ENCODE measurements around the gene CDC23. TPM values are rescaled to one million over a fixed set of nuclear protein-coding genes. Genes with fewer than 3 reads are reported as not detected.

The CDC23 gene
- total RNA-seq, 1 donor from 2014 or later, result 14.2 TPM

- Histone ChIP-seq H3K36me3 (peaks cover 0 to 39% of the 10 kb centered on the region in 2 donors), H3K9me3 (no peaks in the 10 kb centered on the region), H3K4me1 (no peaks in the 10 kb centered on the region), H3K4me3 (no peak overlapping the region), H3K27ac (no peak overlapping the region), H3K27me3 (no peaks in the 10 kb centered on the region)
- intact Hi-C loops (cut with DNase I), result no loop called here
- TF ChIP-seq POLR2A (IDR thresholded peaks at IDR 0.05) (no peak), POLR2AphosphoS5 (IDR thresholded peaks at IDR 0.05; ENCODE audit: insufficient read depth in 1 of 2, low read depth in 1 of 2) (no peak)
- TF ChIP-seq, protein P1, sequence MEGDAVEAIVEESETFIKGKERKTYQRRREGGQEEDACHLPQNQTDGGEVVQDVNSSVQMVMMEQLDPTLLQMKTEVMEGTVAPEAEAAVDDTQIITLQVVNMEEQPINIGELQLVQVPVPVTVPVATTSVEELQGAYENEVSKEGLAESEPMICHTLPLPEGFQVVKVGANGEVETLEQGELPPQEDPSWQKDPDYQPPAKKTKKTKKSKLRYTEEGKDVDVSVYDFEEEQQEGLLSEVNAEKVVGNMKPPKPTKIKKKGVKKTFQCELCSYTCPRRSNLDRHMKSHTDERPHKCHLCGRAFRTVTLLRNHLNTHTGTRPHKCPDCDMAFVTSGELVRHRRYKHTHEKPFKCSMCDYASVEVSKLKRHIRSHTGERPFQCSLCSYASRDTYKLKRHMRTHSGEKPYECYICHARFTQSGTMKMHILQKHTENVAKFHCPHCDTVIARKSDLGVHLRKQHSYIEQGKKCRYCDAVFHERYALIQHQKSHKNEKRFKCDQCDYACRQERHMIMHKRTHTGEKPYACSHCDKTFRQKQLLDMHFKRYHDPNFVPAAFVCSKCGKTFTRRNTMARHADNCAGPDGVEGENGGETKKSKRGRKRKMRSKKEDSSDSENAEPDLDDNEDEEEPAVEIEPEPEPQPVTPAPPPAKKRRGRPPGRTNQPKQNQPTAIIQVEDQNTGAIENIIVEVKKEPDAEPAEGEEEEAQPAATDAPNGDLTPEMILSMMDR (IDR thresholded peaks at IDR 0.05), result no peak
- DNase-seq (ENCODE audit: extremely low spot score in 2 of 2), result no peak
Observed at GRCh38 chr5:138186002-138186447, 27.1 kb downstream of the CDC23 start.

DNA sequence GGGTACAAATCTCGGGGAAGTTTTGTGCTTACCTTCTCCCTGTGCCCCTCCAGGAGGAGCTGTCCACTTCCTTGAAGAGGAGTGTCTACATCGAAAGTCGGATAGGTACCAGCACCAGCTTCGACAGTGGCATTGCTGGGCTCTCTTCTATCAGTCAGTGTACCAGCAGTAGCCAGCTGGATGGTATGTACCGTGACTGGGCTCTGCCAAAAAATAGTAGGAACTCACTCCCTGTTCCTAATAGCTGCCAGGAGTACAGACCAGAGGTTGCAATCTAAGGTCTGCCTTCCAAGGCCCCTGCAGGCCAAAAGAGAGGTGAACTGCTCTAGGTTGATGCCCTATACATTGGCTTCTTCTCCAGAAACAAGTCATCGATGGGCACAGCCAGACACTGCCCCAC lies 30.3 kb downstream of the CDC23 start:
- DNase-seq (ENCODE audit: extremely low spot score in 2 of 2), result no peak
- Histone ChIP-seq H3K27ac (no peak overlapping the region), H3K4me1 (peaks cover 8% of the 10 kb centered on the region), H3K4me3 (no peak overlapping the region), H3K36me3 (peaks cover 0 to 9% of the 10 kb centered on the region in 2 donors), H3K27me3 (no peaks in the 10 kb centered on the region), H3K9me3 (no peaks in the 10 kb centered on the region)
- intact Hi-C loops (cut with DNase I), result no loop called here
- TF ChIP-seq POLR2AphosphoS5 (IDR thresholded peaks at IDR 0.05; ENCODE audit: insufficient read depth in 1 of 2, low read depth in 1 of 2), result no peak
- TF ChIP-seq POLR2A (IDR thresholded peaks at IDR 0.05), result no peak
- TF ChIP-seq, protein P1 (IDR thresholded peaks at IDR 0.05), result no peak

DNA sequence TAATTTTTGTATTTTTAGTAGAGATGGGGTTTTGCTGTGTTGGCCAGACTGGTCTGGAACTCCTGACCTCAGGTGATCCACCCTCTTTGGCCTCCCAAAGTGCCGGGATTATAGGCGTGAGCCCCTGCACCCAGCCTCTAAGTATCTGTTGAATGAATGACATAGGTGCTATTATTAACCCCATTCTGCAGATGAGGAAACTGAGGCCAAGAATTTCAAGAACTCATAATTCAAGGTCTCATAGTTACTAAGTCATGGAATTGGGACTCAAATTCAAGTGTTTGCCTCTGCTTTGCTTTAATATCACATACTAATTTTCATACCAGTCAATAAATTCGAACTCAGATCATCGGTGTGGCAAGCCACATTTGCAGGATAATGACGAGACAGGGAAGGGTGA lies 32.3 kb downstream of the CDC23 start:
- peaks cover 25% of the 10 kb centered on the region for H3K4me1 ChIP-seq
- H3K9me3 ChIP-seq, result no peaks in the 10 kb centered on the region
- no peaks in the 10 kb centered on the region for H3K27me3 ChIP-seq
- H3K27ac ChIP-seq, result no peak overlapping the region
- no peaks in the 10 kb centered on the region for H3K36me3 ChIP-seq
- intact Hi-C loops (cut with DNase I), result no loop called here
- H3K4me3 ChIP-seq, result no peak overlapping the region
- TF ChIP-seq, protein P1 (IDR thresholded peaks at IDR 0.05), result no peak
- TF ChIP-seq POLR2AphosphoS5 (IDR thresholded peaks at IDR 0.05; ENCODE audit: insufficient read depth in 1 of 2, low read depth in 1 of 2), result no peak
- TF ChIP-seq POLR2A (IDR thresholded peaks at IDR 0.05), result no peak
- DNase-seq (ENCODE audit: extremely low spot score in 2 of 2), result no peak

DNA sequence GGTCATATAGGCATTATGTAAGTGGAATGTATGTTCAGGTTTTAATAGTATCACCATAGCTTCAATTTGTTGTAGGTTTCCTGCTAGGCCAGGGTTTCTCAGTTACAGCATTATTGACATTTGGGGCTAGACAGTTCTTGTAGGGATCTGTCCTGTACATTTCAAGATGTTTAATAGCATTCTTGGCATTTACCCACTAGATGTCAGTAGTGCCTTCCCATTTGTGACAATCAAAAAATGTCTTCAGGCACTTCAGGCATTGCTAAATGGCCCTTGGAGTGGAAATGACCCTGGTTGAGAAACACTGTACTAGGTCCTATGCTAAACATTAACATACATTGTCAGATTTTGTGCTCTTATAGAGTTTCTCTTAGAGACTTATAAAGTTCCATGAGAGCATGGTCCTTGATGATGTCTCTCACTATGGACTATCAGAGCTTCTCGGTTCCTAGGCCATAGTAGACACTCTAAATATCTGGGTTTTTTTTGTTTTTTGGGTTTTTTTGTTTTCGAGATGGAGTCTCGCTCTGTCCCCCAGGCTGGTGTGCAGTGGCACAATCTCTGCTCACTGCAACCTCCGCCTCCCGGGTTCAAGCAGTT lies 32.8 kb downstream of the CDC23 start:
- TF ChIP-seq, protein P1 (IDR thresholded peaks at IDR 0.05), result no peak
- TF ChIP-seq POLR2AphosphoS5 (IDR thresholded peaks at IDR 0.05; ENCODE audit: insufficient read depth in 1 of 2, low read depth in 1 of 2) (no peak), POLR2A (IDR thresholded peaks at IDR 0.05) (no peak)
- no peaks in the 10 kb centered on the region for H3K9me3 ChIP-seq
- peaks cover 25% of the 10 kb centered on the region for H3K4me1 ChIP-seq
- intact Hi-C loops (cut with DNase I), result no loop called here
- H3K36me3 ChIP-seq, result peaks cover 0 to 4% of the 10 kb centered on the region in 2 donors
- H3K4me3 ChIP-seq, result no peak overlapping the region
- DNase-seq (ENCODE audit: extremely low spot score in 2 of 2), result no peak
- no peaks in the 10 kb centered on the region for H3K27me3 ChIP-seq
- H3K27ac ChIP-seq, result no peak overlapping the region

DNA sequence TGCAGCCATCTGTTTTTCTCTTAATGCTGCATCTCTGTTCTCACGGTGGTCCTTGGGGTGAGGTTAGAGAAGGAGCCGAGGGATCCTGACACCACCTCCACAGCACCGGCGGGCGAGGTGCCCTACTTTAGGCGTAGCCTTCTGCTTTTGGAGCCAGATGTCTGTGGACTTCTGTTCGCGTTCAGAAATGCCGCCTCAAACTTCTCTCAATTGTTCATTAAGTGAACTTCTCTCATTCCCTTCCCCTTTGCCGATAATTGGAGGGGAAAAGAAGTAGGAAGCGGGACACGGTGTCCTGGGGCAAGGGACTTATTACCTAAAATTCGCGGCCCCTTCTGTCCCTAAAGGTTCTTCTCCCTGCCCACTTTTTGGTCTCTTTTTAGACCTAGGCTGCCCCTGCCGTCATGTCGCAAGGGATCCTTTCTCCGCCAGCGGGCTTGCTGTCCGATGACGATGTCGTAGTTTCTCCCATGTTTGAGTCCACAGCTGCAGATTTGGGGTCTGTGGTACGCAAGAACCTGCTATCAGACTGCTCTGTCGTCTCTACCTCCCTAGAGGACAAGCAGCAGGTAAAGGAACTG lies 33.8 kb downstream of the CDC23 start:
- Histone ChIP-seq H3K4me1 (peaks cover 25% of the 10 kb centered on the region), H3K27me3 (no peaks in the 10 kb centered on the region), H3K4me3 (peak overlapping the region; percentile 72 to 94), H3K27ac (peak overlapping the region; percentile 86), H3K9me3 (no peaks in the 10 kb centered on the region), H3K36me3 (peaks cover 0 to 13% of the 10 kb centered on the region in 2 donors)
- DNase-seq (ENCODE audit: extremely low spot score in 2 of 2), result no peak
- intact Hi-C loops (cut with DNase I), result no loop called here
- TF ChIP-seq, protein P1 (IDR thresholded peaks at IDR 0.05), result no peak
- TF ChIP-seq POLR2AphosphoS5 (IDR thresholded peaks at IDR 0.05; ENCODE audit: insufficient read depth in 1 of 2, low read depth in 1 of 2), result no peak
- no peak for TF ChIP-seq POLR2A (IDR thresholded peaks at IDR 0.05)
